Activated effector memory CD4-positive, alpha-beta T cell treated with Interleukin-2 at 50 U/mL for 16 hours (primary cell): Measurements from ENCODE around the gene MTX1.

Experiments used
- DNase-seq: peaks from one replicate; pipeline ENCODE4 v3.0.0-alpha.2; 2020

Gene MTX1

DNA sequence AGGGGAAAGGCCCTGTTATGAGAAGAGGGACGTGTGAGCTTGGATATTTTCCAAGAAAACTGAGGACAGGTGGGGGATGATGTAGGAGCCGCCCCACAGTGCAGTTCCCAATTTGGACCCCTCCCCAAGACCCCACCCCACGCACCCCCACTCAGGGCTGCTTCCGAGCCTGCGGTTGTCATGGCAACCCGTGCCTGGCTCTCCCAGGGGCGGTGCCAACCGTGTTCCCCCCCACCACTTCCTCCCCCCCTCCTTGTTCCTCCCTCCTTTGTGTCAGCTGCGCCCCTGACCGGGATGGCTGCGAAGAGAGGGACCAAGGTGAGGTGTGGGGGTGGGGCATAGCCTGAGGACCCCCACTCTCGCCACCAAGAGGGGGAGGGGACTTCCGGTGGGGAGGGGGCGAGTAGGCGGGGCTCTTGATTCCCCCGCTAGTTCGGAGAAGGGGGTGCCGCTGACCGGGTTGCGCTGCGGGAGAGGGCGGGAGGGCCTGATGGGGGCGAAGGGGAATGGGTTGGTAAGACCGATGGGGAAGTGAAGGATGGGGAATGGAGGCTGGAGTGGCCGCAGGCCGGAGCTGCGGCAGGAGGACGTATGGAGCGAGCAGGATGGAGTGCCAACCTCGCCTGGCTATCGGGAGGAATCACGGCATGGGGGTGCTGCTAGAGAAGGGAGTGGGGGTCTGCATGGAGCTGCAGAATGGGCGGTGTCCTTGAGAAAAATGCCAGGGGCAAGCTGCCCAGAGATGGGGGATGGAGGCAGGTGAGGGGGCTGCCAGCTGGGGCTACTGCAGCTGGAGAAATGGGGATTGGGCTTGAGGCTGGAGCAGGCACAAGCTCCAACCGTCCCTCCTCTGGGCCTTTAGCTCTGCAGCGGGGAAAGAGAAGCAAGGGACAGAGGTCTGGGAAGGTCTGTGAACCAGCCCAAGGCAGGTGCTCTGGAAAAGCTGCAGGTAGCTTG, 33.9 kb upstream of the MTX1 start:
- peak; percentile 43 for DNase-seq

- no peak for DNase-seq
Measured at GRCh38 chr1:155175281-155175926, 33.1 kb upstream of the MTX1 start.

- no peak for DNase-seq
Measured at GRCh38 chr1:155175927-155176371, 32.5 kb upstream of the MTX1 start.

DNA sequence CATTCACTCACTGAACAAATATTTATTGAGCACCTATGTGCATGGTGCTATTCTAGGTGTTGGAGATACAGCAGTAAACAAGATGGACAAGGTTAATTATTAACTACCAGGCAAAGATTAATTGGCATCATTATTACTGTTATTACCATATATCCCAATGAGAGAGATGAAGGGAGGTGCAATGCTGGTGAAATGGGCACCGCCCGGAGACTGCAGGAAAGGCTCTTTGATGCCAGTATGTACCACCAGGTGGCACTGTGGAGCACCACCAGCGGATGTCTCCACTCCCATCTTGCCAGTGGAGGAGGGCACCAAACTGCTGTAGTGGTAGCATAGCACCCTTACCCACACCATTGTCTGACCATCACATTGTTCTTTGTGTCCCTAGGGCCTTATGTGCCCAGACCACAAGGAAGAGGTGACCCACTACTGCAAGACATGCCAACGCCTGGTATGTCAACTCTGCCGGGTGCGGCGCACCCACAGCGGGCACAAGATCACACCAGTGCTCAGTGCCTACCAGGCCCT, 31.9 kb upstream of the MTX1 start:
- peak; percentile 72 for DNase-seq

- DNase-seq = no peak
Measured at GRCh38 chr1:155177192-155177917, 31.1 kb upstream of the MTX1 start.

- no peak for DNase-seq
Measured at GRCh38 chr1:155177918-155178281, 30.6 kb upstream of the MTX1 start.

GRCh38 chr1:155178441-155179111, 29.9 kb upstream of the MTX1 start:
- DNase-seq = no peak

DNA sequence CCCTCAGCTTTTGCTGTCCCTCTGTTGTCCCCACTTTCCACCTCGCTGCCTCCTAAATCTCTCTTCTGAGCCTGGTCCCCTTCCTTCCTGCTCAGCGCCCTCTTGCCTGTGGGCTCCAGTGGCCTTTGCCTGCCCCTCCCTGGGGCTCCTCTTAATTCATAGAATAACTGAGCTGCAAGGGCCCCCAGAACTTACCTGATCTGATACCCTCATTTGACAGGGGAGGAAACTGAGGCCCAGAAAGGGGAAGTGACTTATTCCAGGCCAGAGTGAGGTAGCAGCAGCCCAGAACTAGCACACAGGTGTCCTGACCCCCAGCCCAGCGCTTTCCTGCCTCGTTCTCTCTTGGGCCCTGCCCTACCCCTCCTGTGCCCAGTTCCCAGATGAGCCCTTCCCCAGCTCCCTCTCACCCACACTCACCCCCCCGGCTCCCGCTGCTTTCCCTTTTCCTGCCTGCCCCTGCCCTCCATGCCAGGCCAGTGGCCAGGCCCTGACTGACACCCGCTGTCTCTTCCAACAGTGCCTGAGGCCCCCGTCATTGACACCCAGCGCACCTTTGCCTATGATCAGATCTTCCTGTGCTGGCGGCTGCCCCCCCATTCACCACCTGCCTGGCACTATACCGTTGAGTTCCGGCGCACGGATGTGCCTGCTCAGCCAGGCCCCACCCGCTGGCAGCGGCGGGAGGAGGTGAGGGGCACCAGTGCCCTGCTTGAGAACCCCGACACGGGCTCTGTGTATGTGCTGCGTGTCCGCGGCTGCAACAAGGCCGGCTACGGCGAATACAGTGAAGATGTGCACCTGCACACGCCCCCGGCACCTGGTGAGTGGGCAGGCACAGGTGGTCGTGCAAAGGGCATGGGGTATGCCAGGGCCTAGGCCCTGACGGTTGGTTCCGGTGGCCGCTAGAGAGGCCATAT, 29.1 kb upstream of the MTX1 start:
- no peak for DNase-seq

GRCh38 chr1:155181371-155182051, 27.0 kb upstream of the MTX1 start:
- DNase-seq = no peak

DNA sequence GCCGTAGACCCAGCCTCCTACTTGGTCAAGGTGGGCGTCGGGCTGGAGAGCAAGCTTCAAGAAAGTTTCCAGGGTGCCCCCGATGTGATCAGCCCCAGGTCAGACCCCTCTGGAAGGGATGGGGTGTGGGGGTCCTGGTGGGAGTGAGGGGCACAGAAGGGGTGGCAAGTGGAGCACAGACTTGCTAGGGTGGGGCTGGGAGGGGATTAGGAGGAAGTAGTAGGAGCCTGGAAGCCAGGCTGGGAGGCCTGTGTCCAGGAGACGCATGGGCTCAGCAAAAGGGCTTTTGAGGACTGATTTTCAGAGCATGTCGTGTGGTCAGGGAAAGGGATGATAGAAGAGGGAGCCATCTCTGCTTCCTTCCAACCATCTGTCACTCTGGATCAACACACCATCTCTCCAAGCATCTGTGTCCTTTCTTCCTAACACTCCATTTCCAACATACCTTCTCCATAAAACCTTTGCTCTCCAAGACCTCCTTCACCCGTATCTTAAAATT, 26.4 kb upstream of the MTX1 start:
- no peak for DNase-seq

GRCh38 chr1:155183775-155184221, 24.7 kb upstream of the MTX1 start:
- DNase-seq = no peak

GRCh38 chr1:155184351-155184811, 24.1 kb upstream of the MTX1 start:
- DNase-seq = no peak

DNA sequence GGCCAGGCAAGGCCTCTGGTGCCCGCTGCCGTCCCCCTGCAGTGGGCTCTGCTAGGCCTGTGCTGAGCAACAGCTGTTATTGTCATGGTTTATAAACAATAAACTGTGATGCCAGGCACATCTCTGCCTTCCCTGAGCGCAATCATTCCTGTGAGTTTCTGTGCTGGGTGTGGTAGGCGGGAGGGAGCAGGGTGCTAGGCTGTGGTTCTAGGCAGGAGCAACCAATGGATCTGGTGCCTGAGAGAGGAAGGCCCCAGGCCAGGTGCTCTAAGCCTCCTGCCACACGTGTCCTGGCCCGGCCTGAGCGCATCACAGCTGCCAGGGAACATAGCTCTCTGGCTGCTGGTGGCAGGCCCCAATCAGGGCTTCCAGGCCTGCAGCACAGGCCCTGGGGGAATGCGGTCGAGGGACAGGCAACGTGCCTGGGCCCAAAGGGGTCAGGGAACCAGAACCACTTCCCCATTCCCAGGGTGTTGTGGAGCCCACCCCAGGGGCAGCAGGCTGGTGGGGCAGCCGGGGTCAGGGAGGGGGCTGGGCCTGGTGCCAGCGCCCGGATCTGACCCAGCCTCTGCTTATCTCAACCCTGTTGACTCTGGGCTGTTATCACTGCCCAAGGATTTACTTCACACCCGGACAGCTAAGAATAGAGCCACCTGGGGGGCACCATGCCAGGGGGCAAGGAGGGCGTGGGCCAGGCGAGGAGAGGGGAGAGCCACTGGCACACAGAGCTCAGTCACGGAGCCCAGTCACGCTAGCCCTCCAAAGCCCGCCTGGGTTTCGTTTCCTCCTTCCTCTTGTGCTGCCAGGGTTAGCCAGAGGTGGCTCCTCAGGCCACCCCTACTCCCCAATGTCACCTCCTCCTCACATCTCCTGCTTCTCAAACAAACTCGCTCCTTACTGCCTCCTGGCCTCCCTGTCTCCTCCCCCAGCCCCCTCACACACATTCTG, 23.4 kb upstream of the MTX1 start:
- no peak for DNase-seq

- DNase-seq = no peak
Measured at GRCh38 chr1:155185783-155186066, 22.8 kb upstream of the MTX1 start.

GRCh38 chr1:155186067-155186793, 22.3 kb upstream of the MTX1 start:
- no peak for DNase-seq

DNA sequence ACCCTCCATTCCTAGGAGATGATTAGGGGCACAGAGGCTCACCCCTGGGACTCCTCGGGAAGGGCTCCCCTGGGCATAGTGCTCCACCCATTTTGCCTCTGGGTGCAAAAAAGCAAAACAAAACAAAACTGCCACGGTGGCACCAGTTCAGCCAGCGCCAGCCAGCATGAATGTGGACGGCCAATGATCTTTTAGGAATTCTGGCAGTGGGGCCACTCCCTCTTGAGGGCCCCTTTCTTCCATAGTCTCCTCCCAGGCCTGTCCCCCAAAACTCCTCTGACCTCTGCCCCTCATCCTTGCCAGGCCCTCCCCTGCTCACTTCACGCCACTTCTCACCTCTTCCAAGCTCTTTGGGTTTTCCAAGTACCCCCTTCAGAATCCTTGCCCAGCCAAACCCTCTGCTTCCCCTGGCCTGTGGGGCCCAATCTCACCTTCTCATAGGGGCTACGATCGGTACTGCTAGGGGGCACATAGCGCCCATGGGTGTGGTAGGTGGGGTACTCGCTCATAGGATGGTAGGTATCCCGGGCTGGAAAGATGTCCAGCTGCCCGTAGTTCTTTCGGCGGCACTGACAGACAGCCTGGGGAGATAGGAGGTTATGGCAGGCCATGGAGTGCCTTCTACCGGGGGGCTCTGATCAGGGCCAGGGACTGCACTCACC, 21.6 kb upstream of the MTX1 start:
- DNase-seq = no peak

GRCh38 chr1:155187456-155187891, 21.0 kb upstream of the MTX1 start:
- DNase-seq = no peak

DNA sequence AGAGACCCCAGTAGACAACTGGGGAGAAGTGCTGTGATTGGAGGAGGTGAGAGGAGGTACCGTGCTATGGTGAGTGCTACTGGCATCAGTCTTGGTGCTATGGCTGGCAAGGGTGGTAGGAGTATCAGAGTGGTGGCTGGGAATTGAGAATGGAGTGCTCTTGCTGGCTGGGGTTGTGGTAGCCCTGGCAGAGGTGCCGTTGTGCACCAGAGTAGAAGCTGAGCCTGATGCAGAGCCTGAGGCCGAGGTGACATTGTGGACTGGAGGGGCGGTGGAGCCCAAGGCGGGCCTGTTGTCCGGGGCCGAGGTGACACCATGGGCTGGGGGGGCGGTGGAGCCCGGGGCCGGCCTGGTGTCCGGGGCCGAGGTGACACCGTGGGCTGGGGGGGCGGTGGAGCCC, 20.2 kb upstream of the MTX1 start:
- no peak for DNase-seq
